Cardiac muscle cell (in vitro differentiated cells and primary cell): Measurements from ENCODE around the gene PAX8. TPM values are rescaled to one million over a fixed set of nuclear protein-coding genes. Genes with fewer than 3 reads are reported as not detected.
A peak's percentile ranks its signal among the peaks of the same experiment; 100 is the strongest.

Experiments used
- DNase-seq, 2 donors: peaks; one replicate each; pipeline versions ENCODE4 v3.0.0 to v3.0.0-alpha.2; 2010 to 2017; ENCODE audit warnings: low read depth in 1 of 2, low spot score in 1 of 2
- H3K27ac ChIP-seq: fragments of 200-600 bp; sonication (generic); 2 replicates; pipeline ENCODE4 v1.5.1; 2016
- H3K27me3 ChIP-seq: fragments of 200-600 bp; sonication (generic); 2 replicates; pipeline ENCODE4 v1.6.0; 2016; ENCODE audit warnings: control low read depth
- H3K36me3 ChIP-seq: fragments of 200-600 bp; sonication (generic); 2 replicates; pipeline ENCODE4 v1.5.1; 2016; ENCODE audit warnings: control low read depth
- H3K4me1 ChIP-seq: fragments of 200-600 bp; sonication (generic); 2 replicates; pipeline ENCODE4 v1.8.1; 2017; ENCODE audit warnings: low read depth, mild to moderate bottlenecking, mixed run types
- H3K4me3 ChIP-seq: fragments of 200-600 bp; sonication (generic); 2 replicates; pipeline ENCODE4 v1.5.1; 2016; ENCODE audit warnings: mild to moderate bottlenecking
- H3K9me3 ChIP-seq: fragments of 200-600 bp; sonication (generic); 2 replicates; pipeline ENCODE4 v1.5.1; 2017; ENCODE audit warnings: low read depth, mild to moderate bottlenecking, control low read depth
- CTCF ChIP-seq: IDR thresholded peaks from 2 replicates; pipeline ENCODE4 v1.5.1; 2012; ENCODE audit warnings: low read depth, mild to moderate bottlenecking, low read length
- polyA plus RNA-seq: library from polyadenylated mRNA; unstranded; fragments of >200 nt; fragmentation: Nextera tagmentation; extraction: Ambion mirVana; gene quantifications from 2 replicates; pipeline ENCODE4 v1.2.1, GENCODE V29; 2016
- total RNA-seq: library from RNA; depleted of rRNA; stranded (reverse); fragments of >200 nt; gene quantifications from 2 replicates; pipeline ENCODE4 v1.2.3, GENCODE V29; 2016

Gene PAX8
- total and polyA plus RNA-seq, 2 experiments from 2014 or later, result not detected

- Histone ChIP-seq H3K27me3 (peaks cover 100% of the 10 kb centered on the region), H3K36me3 (no peaks in the 10 kb centered on the region), H3K27ac (no peak overlapping the region), H3K4me3 (peak overlapping the region; percentile 7), H3K4me1 (peaks cover 6% of the 10 kb centered on the region), H3K9me3 (no peaks in the 10 kb centered on the region)
- DNase-seq, result peak in 1 of 2 donors; percentile 37
- no peak for TF ChIP-seq CTCF
Observed at GRCh38 chr2:113277474-113278072, 1.1 kb downstream of the PAX8 start.

- Histone ChIP-seq H3K4me1 (peaks cover 6% of the 10 kb centered on the region), H3K4me3 (no peak overlapping the region)
- no peak for TF ChIP-seq CTCF
Observed at GRCh38 chr2:113276761-113277425, 1.8 kb downstream of the PAX8 start.

GRCh38 chr2:113276216-113276760, 2.4 kb downstream of the PAX8 start:
- Histone ChIP-seq H3K27me3 (peaks cover 100% of the 10 kb centered on the region), H3K4me1 (peaks cover 6% of the 10 kb centered on the region), H3K27ac (no peak overlapping the region), H3K9me3 (no peaks in the 10 kb centered on the region), H3K4me3 (no peak overlapping the region), H3K36me3 (no peaks in the 10 kb centered on the region)
- no peak for TF ChIP-seq CTCF
- no peak for DNase-seq

More at GRCh38 chr2:113276761-113277425, 1.8 kb downstream of the PAX8 start:
- Histone ChIP-seq H3K27ac (no peak overlapping the region), H3K36me3 (no peaks in the 10 kb centered on the region), H3K9me3 (no peaks in the 10 kb centered on the region), H3K27me3 (peaks cover 100% of the 10 kb centered on the region)
- no peak for DNase-seq

GRCh38 chr2:113275556-113276215, 3.0 kb downstream of the PAX8 start:
- Histone ChIP-seq H3K4me3 (no peak overlapping the region), H3K27me3 (peaks cover 100% of the 10 kb centered on the region), H3K9me3 (no peaks in the 10 kb centered on the region), H3K4me1 (peaks cover 6% of the 10 kb centered on the region), H3K36me3 (no peaks in the 10 kb centered on the region), H3K27ac (no peak overlapping the region)
- no peak for DNase-seq
- no peak for TF ChIP-seq CTCF

- no peak for DNase-seq
- no peaks in the 10 kb centered on the region for H3K36me3 ChIP-seq
- TF ChIP-seq CTCF, result no peak
Observed at GRCh38 chr2:113274432-113274831, 4.3 kb downstream of the PAX8 start.

More at GRCh38 chr2:113274432-113274831, 4.3 kb downstream of the PAX8 start:
- H3K9me3 ChIP-seq, result no peaks in the 10 kb centered on the region
- peaks cover 6% of the 10 kb centered on the region for H3K4me1 ChIP-seq
- peaks cover 94% of the 10 kb centered on the region for H3K27me3 ChIP-seq
- no peak overlapping the region for H3K4me3 ChIP-seq
- no peak overlapping the region for H3K27ac ChIP-seq
